Limb (tissue), 2 donors: ENCODE results near the gene CPNE2.
"Not testable (repeated sequence)": the region's sequence is repeated elsewhere in the genome, so short reads cannot be mapped to it uniquely, and the experiment has no call there.

Experiments used
- DNase-seq, 2 donors: peaks; one replicate each; pipeline ENCODE4 v3.0.0-alpha.2; 2016; ENCODE audit errors: extremely low spot score in 2 of 2

Gene CPNE2

GRCh38 chr16:57098188-57098841 is 5.9 kb downstream of the CPNE2 start:
- no peak for DNase-seq

GRCh38 chr16:57099965-57100364 is 7.6 kb downstream of the CPNE2 start:
- DNase-seq, result not testable (repeated sequence)

GRCh38 chr16:57100445-57100844 is 8.1 kb downstream of the CPNE2 start:
- no peak for DNase-seq

- DNase-seq, result no peak
These were observed 10.8 kb downstream of the CPNE2 start for GRCh38 chr16:57102888-57103851.

GRCh38 chr16:57104706-57105105 is 12.3 kb downstream of the CPNE2 start:
- no peak for DNase-seq

GRCh38 chr16:57105184-57105583 is 12.8 kb downstream of the CPNE2 start:
- DNase-seq, result no peak

- no peak for DNase-seq
These were observed 14.4 kb downstream of the CPNE2 start for GRCh38 chr16:57106767-57107166.

GRCh38 chr16:57107321-57107922 is 15.0 kb downstream of the CPNE2 start:
- DNase-seq, result no peak

GRCh38 chr16:57108432-57108831 is 16.0 kb downstream of the CPNE2 start:
- no peak for DNase-seq

- not testable (repeated sequence) for DNase-seq
These were observed 17.1 kb downstream of the CPNE2 start for GRCh38 chr16:57109259-57110105.

GRCh38 chr16:57110937-57111336 is 18.6 kb downstream of the CPNE2 start:
- no peak for DNase-seq

GRCh38 chr16:57111420-57111819 is 19.0 kb downstream of the CPNE2 start:
- no peak for DNase-seq

GRCh38 chr16:57112403-57113041 is 20.1 kb downstream of the CPNE2 start:
- DNase-seq, result no peak

GRCh38 chr16:57113042-57113453 is 20.7 kb downstream of the CPNE2 start:
- DNase-seq, result no peak

- DNase-seq, result no peak
These were observed 21.3 kb downstream of the CPNE2 start for GRCh38 chr16:57113664-57114063.

GRCh38 chr16:57115168-57115513 is 22.8 kb downstream of the CPNE2 start:
- DNase-seq, result no peak

- DNase-seq, result peak; percentile 32 to 73
These were observed 23.3 kb downstream of the CPNE2 start for GRCh38 chr16:57115514-57116182.

GRCh38 chr16:57118461-57119084 is 26.2 kb downstream of the CPNE2 start:
- no peak for DNase-seq

- no peak for DNase-seq
These were observed 31.0 kb downstream of the CPNE2 start for GRCh38 chr16:57123216-57123973.
